ENCODE results near the gene RPA3.

Gene RPA3

DNA sequence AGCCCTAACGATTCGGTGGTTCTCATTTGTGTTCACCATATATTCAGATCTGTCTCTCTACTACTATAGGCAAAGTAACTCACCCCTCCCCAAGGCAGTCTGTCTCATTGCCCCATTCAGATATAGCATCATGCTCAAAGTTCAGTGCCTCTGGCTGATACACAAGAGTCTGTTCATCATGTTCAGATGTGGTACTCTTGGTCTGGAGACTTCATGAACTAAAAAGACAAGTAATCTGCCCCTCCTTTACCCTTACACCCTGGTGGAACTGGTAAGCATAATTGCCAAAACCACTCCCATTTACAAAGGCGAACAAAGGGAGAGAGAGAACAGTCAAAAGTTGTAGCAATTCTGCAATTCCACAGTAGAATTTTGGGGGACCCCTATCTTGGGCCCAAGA is 47.9 kb downstream of the RPA3 start:
- H3K4me1 ChIP-seq (ENCODE audit: control insufficient read depth, low read length) = peaks cover 10% of the 10 kb centered on the region
- H3K79me2 ChIP-seq (ENCODE audit: control insufficient read depth, low read length) = peaks cover 21% of the 10 kb centered on the region
- no peaks in the 10 kb centered on the region for H3K36me3 ChIP-seq (ENCODE audit: control insufficient read depth, low read length)
- no peak overlapping the region for H3K4me3 ChIP-seq (ENCODE audit: low read length)
- no peaks in the 10 kb centered on the region for H3K9me2 ChIP-seq (replicated peaks; ENCODE audit: control insufficient read depth, low read length)
- H4K20me1 ChIP-seq (ENCODE audit: control insufficient read depth, insufficient read depth, low read depth, low read length) = no peaks in the 10 kb centered on the region
- no peaks in the 10 kb centered on the region for H3F3A ChIP-seq (ENCODE audit: control insufficient read depth, insufficient read depth)
- H3K27ac ChIP-seq (ENCODE audit: low read depth, low read length) = no peak overlapping the region
- no peaks in the 10 kb centered on the region for H3K9me3 ChIP-seq (ENCODE audit: control insufficient read depth, insufficient read depth, low read length)
- H3K27me3 ChIP-seq (ENCODE audit: control insufficient read depth, low read length) = no peaks in the 10 kb centered on the region
- TF ChIP-seq CTCF (IDR thresholded peaks at IDR 0.05; ENCODE audit: low read depth, low read length, poor library complexity, severe bottlenecking) (no peak), EZH2phosphoT487 (IDR thresholded peaks at IDR 0.05; ENCODE audit: borderline replicate concordance, low read length) (no peak)
- H3K4me2 ChIP-seq (ENCODE audit: low read length) = no peak overlapping the region

- Histone ChIP-seq H3F3A (ENCODE audit: control insufficient read depth, insufficient read depth) (no peaks in the 10 kb centered on the region), H3K9me2 (replicated peaks; ENCODE audit: control insufficient read depth, low read length) (no peaks in the 10 kb centered on the region), H3K4me1 (ENCODE audit: control insufficient read depth, low read length) (peaks cover 9% of the 10 kb centered on the region), H3K9me3 (ENCODE audit: control insufficient read depth, insufficient read depth, low read length) (no peaks in the 10 kb centered on the region), H3K79me2 (ENCODE audit: control insufficient read depth, low read length) (peaks cover 21% of the 10 kb centered on the region), H3K4me2 (ENCODE audit: low read length) (no peak overlapping the region), H3K27me3 (ENCODE audit: control insufficient read depth, low read length) (no peaks in the 10 kb centered on the region), H4K20me1 (ENCODE audit: control insufficient read depth, insufficient read depth, low read depth, low read length) (no peaks in the 10 kb centered on the region), H3K36me3 (ENCODE audit: control insufficient read depth, low read length) (no peaks in the 10 kb centered on the region), H3K27ac (ENCODE audit: low read depth, low read length) (no peak overlapping the region), H3K4me3 (ENCODE audit: low read length) (no peak overlapping the region)
- no peak for TF ChIP-seq EZH2phosphoT487 (IDR thresholded peaks at IDR 0.05; ENCODE audit: borderline replicate concordance, low read length)
- TF ChIP-seq CTCF (IDR thresholded peaks at IDR 0.05; ENCODE audit: low read depth, low read length, poor library complexity, severe bottlenecking) = no peak
Measured at GRCh38 chr7:7668706-7669105, 49.7 kb downstream of the RPA3 start.

DNA sequence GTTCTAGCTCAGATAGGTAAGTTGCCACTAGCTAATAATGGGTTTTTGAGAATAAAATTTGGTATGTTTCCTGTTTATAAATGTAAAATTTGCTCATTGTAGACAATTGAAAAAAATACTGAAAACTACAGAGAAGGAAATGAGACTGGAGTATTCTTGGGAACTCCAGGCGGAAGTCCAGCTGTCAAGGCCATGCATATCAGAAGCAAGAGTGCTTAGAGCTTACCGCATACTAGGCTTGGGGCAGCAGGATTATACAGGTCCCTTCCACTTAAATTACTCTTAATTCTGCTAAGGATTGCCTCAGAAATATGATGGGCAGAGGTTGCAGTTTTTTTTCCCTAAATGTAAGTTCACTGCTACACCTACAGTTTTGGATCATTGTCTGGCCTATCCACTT is 51.2 kb downstream of the RPA3 start:
- Histone ChIP-seq H3F3A (ENCODE audit: control insufficient read depth, insufficient read depth) (no peaks in the 10 kb centered on the region), H3K36me3 (ENCODE audit: control insufficient read depth, low read length) (no peaks in the 10 kb centered on the region), H3K4me1 (ENCODE audit: control insufficient read depth, low read length) (no peaks in the 10 kb centered on the region), H3K4me3 (ENCODE audit: low read length) (no peak overlapping the region), H3K79me2 (ENCODE audit: control insufficient read depth, low read length) (peaks cover 23% of the 10 kb centered on the region), H4K20me1 (ENCODE audit: control insufficient read depth, insufficient read depth, low read depth, low read length) (no peaks in the 10 kb centered on the region), H3K4me2 (ENCODE audit: low read length) (no peak overlapping the region), H3K27me3 (ENCODE audit: control insufficient read depth, low read length) (no peaks in the 10 kb centered on the region), H3K27ac (ENCODE audit: low read depth, low read length) (no peak overlapping the region), H3K9me2 (replicated peaks; ENCODE audit: control insufficient read depth, low read length) (no peaks in the 10 kb centered on the region), H3K9me3 (ENCODE audit: control insufficient read depth, insufficient read depth, low read length) (no peaks in the 10 kb centered on the region)
- TF ChIP-seq CTCF (IDR thresholded peaks at IDR 0.05; ENCODE audit: low read depth, low read length, poor library complexity, severe bottlenecking) = no peak
- no peak for TF ChIP-seq EZH2phosphoT487 (IDR thresholded peaks at IDR 0.05; ENCODE audit: borderline replicate concordance, low read length)

DNA sequence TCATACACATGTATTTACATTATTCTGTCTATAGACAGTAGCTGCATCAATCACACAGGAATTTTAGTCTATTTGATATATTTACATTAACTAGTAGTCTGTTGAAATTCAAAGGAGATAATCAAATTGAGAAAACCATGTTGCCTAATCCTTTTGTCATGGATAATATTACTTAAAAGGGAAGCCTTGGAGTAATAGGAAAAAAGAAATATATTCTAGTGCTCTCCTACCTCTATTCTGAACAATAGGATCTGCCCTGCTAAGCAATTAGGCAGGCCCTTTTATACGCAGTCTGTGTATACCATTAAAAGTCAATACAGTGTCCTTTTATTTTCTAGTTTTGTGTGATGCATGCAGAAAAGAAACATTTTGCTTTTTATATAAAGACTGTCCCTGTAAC is 53.4 kb downstream of the RPA3 start:
- H3K9me2 ChIP-seq (replicated peaks; ENCODE audit: control insufficient read depth, low read length) = no peaks in the 10 kb centered on the region
- no peaks in the 10 kb centered on the region for H3K9me3 ChIP-seq (ENCODE audit: control insufficient read depth, insufficient read depth, low read length)
- TF ChIP-seq CTCF (IDR thresholded peaks at IDR 0.05; ENCODE audit: low read depth, low read length, poor library complexity, severe bottlenecking) = no peak
- no peak for TF ChIP-seq EZH2phosphoT487 (IDR thresholded peaks at IDR 0.05; ENCODE audit: borderline replicate concordance, low read length)
- H3F3A ChIP-seq (ENCODE audit: control insufficient read depth, insufficient read depth) = no peaks in the 10 kb centered on the region
- no peak overlapping the region for H3K27ac ChIP-seq (ENCODE audit: low read depth, low read length)
- no peaks in the 10 kb centered on the region for H3K36me3 ChIP-seq (ENCODE audit: control insufficient read depth, low read length)
- no peaks in the 10 kb centered on the region for H3K27me3 ChIP-seq (ENCODE audit: control insufficient read depth, low read length)
- no peak overlapping the region for H3K4me2 ChIP-seq (ENCODE audit: low read length)
- H3K79me2 ChIP-seq (ENCODE audit: control insufficient read depth, low read length) = peaks cover 19% of the 10 kb centered on the region
- H3K4me3 ChIP-seq (ENCODE audit: low read length) = no peak overlapping the region
- H4K20me1 ChIP-seq (ENCODE audit: control insufficient read depth, insufficient read depth, low read depth, low read length) = no peaks in the 10 kb centered on the region
- no peaks in the 10 kb centered on the region for H3K4me1 ChIP-seq (ENCODE audit: control insufficient read depth, low read length)

Data from DOHH2 (cell line).